GM19324 (cell line): ENCODE measurements around the gene SLC19A1.
"Not testable (repeated sequence)": the region's sequence is repeated elsewhere in the genome, so short reads cannot be mapped to it uniquely, and the experiment has no call there.

Source experiments
- ATAC-seq: cut with Tn5 transposase; IDR thresholded peaks from one replicate; pipeline ENCODE4 v1.9.1; 2021; ENCODE audit warnings: mild to moderate bottlenecking, moderate library complexity; ENCODE audit not compliant: unreplicated experiment, low FRiP score

The SLC19A1 gene

DNA sequence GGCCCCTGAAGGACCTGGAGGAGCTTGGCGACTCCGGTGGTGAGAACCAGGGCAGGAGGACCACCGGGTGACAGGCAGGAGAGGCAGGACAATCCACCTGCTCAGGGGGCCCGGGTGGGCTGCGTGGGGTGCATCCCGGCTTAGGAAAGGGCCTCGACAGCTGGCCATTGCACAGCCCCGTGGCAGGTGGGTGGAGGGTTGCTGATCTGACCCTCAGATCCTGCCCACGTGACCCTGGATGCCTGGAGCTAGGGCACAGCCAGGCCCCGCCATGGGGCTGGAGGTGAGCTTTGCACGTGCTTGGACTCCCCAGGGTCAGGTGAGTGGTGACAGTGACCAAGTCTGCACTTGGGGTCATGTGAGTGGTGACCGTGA is 35.5 kb upstream of the SLC19A1 start:
- ATAC-seq: no peak

- ATAC-seq: no peak
Measured at GRCh38 chr21:45576838-45577737, 34.8 kb upstream of the SLC19A1 start.

GRCh38 chr21:45575993-45576837 is 34.0 kb upstream of the SLC19A1 start:
- ATAC-seq: no peak

DNA sequence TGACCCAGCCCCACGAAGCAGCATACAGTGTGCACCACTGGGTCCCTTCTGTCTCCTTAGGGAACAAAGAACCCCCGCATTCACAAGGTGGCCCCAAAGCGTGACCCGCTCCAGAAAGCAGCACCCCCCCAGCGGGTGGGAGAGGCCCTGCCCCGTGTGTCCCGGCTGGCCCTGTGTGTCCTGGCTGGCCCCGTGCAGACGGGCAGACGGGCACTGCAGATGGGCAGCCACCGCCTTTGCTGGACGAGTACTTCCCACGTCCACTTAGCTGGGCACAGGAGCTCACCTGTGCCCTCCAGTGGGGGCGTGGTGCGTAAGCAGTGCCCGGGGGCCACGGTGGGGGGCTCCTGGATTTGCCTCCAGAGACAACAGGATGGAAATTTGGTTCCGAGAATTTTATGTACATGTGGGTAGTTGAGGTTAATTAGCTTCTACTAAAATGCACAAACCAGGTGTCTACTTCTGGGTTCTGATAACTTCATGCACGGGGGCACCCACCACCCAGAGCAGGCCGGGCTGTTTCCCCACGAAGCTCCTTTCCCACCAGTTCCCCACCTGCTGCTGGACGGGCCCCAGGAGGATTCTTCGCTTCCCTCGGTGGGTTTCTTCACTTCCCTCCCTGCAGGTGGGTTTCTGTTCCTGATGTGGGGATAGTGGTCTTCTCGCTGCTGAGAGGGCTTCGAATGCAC is 33.2 kb upstream of the SLC19A1 start:
- ATAC-seq: no peak

- no peak for ATAC-seq
Measured at GRCh38 chr21:45574691-45575090, 32.5 kb upstream of the SLC19A1 start.

GRCh38 chr21:45574081-45574501 is 31.9 kb upstream of the SLC19A1 start:
- ATAC-seq: no peak

- ATAC-seq: no peak
Measured at GRCh38 chr21:45573452-45574035, 31.3 kb upstream of the SLC19A1 start.

GRCh38 chr21:45572783-45573451 is 30.7 kb upstream of the SLC19A1 start:
- no peak for ATAC-seq

DNA sequence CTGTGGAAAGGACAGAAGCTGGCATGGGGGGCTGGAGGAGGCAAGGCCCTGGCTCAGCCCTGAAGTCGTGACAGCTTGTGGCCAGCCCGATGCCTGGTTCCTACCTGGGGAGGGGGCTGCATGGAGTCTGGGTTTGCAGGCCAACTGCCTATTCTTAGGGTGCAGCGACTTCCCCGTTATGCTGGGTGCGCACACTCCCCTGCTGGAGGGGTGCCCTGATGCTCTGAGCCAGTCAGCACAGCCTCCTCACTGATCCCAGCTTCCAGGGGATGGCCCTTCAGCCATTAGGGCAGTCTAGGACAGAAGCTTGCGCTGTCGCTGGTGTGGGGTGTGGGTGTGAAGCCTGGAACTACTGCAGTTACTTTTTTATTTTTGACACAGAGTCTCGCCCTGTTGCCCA is 30.0 kb upstream of the SLC19A1 start:
- no peak for ATAC-seq

DNA sequence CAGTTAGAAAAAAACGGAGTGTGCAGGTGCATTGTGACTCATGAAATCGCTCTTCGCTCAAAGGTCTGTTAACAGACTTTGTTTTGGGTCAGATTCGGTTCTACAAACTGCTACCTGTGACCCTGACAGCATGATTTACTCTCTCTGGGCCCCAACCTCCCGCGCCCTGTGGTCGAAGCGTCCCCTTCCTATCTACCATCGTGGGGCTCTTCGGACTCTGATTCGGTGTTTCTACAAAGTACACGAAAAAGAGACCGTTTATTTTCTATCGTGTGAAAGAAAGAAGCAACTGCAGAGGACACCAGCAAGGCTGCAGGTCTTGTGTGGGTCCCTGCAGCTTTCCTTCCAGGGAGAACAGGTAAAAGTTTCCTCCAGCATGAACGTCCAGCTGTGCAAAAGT is 29.4 kb upstream of the SLC19A1 start:
- no peak for ATAC-seq

GRCh38 chr21:45570826-45571601 is 28.8 kb upstream of the SLC19A1 start:
- ATAC-seq: no peak

DNA sequence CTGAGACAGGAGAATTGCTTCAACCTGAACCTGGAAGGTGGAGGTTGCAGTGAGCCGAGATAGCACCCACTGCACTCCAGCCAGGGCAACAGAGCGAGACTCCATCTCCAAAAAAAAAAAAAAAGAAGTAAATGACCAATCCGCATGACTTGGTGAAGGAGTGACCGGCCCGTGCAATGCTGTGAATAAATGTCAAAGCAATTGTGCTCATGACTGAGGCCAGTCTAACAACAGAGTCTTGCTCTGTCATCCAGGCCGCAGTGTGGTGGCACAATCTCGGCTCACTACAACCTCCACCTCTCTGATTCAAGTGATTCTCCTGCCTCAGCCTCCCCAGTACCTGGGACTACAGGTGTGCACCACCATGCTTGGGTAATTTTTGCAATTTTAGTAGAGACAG is 27.8 kb upstream of the SLC19A1 start:
- ATAC-seq: no peak

DNA sequence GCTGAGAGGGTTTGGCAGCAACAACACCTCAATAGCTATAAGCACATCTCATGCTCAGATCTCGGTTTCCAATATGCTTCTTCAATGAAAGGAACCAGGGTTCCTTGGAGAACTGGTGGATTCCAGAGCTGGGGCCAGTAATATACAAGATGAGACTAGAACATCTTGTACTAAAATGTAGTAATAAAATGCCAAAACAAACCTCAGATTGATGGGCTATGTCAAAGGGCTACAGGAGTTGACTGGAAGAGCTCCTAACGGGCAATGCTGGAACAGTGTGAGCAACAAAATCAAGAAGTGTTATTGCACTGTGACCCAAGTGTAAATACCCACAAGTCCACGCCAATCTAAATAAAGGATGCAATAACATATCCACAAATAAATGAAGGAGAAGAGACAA is 26.1 kb upstream of the SLC19A1 start:
- ATAC-seq: no peak

GRCh38 chr21:45564137-45564536 is 21.9 kb upstream of the SLC19A1 start:
- not testable (repeated sequence) for ATAC-seq

- ATAC-seq: no peak
Measured at GRCh38 chr21:45562965-45563364, 20.7 kb upstream of the SLC19A1 start.

GRCh38 chr21:45562402-45562801 is 20.2 kb upstream of the SLC19A1 start:
- ATAC-seq: no peak

- ATAC-seq: not testable (repeated sequence)
Measured at GRCh38 chr21:45561241-45561640, 19.0 kb upstream of the SLC19A1 start.

GRCh38 chr21:45560106-45561021 is 18.1 kb upstream of the SLC19A1 start:
- no peak for ATAC-seq
